Immature natural killer cell (primary cell): Measurements from ENCODE around the gene KIF6. TPM values are rescaled to one million over a fixed set of nuclear protein-coding genes. Genes with fewer than 3 reads are reported as not detected.
A peak's percentile ranks its signal among the peaks of the same experiment; 100 is the strongest.

Experiments
- DNase-seq, 3 donors: peaks; one replicate each; pipeline ENCODE4 v3.0.0; 2022; ENCODE audit warnings: mixed read lengths in 1 of 3
- H3K27ac Mint-ChIP-seq, 6 donors: one replicate each; pipeline ENCODE4 v1.8.0; 2020; ENCODE audit warnings: mixed read lengths in 6 of 6, mild to moderate bottlenecking in 5 of 6, inconsistent platforms in 4 of 6, moderate library complexity in 3 of 6
- H3K27me3 Mint-ChIP-seq, 3 donors: one replicate each; pipeline ENCODE4 v1.8.0; 2020 to 2021; ENCODE audit warnings: low read depth in 3 of 3, mild to moderate bottlenecking in 3 of 3, mixed read lengths in 3 of 3, moderate library complexity in 3 of 3, inconsistent platforms in 1 of 3
- H3K36me3 Mint-ChIP-seq, 3 donors: one replicate each; pipeline ENCODE4 v1.8.0; 2020; ENCODE audit warnings: mixed read lengths in 3 of 3, inconsistent platforms in 2 of 3, mild to moderate bottlenecking in 2 of 3
- H3K4me1 Mint-ChIP-seq, 2 donors: one replicate each; pipeline ENCODE4 v1.8.0; 2020; ENCODE audit warnings: inconsistent platforms in 2 of 2, mild to moderate bottlenecking in 2 of 2, mixed read lengths in 2 of 2, moderate library complexity in 1 of 2
- H3K4me3 Mint-ChIP-seq, 5 donors: one replicate each; pipeline ENCODE4 v1.8.0; 2020; ENCODE audit warnings: mild to moderate bottlenecking in 5 of 5, mixed read lengths in 5 of 5, inconsistent platforms in 3 of 5, moderate library complexity in 3 of 5
- H3K9me3 Mint-ChIP-seq, 6 donors: one replicate each; pipeline ENCODE4 v1.8.0; 2020; ENCODE audit warnings: mild to moderate bottlenecking in 6 of 6, mixed read lengths in 6 of 6, inconsistent platforms in 4 of 6, moderate library complexity in 3 of 6
- polyA plus RNA-seq, 3 donors: library from polyadenylated mRNA; unstranded; fragments of 300-500 nt; fragmentation: Illumina TruSeq; gene quantifications; one replicate each; pipeline ENCODE4 v1.2.3, GENCODE V29; 2021

The KIF6 gene
- not detected for polyA plus RNA-seq

- Mint-ChIP-seq H3K27me3 (peaks cover 0 to 8% (median 0%) of the 10 kb centered on the region in 3 donors), H3K4me1 (peaks cover 7 to 11% of the 10 kb centered on the region in 2 donors), H3K36me3 (no peaks in the 10 kb centered on the region), H3K27ac (peak within 1 kb of the TSS in 2 of 6 donors; percentile 40 to 47), H3K9me3 (no peaks in the 10 kb centered on the region), H3K4me3 (peak within 1 kb of the TSS; percentile 93 to 96 (median 94))
- peak; percentile 60 to 75 (median 66) for DNase-seq
Measured at GRCh38 chr6:39724787-39725631, at the start of gene KIF6. Gene KIF6 (minus strand): TSS chr6:39725408. CDS start chr6:39725310, 98 bp downstream.

- no peaks in the 10 kb centered on the region for H3K36me3 Mint-ChIP-seq
- H3K27me3 Mint-ChIP-seq: peaks cover 2 to 6% (median 4%) of the 10 kb centered on the region in 3 donors
- no peaks in the 10 kb centered on the region for H3K4me1 Mint-ChIP-seq
Measured at GRCh38 chr6:39773782-39774181, 48.6 kb upstream of the KIF6 start.

GRCh38 chr6:39772559-39773273 lies 47.5 kb upstream of the KIF6 start:
- Mint-ChIP-seq H3K36me3 (no peaks in the 10 kb centered on the region), H3K27ac (no peak overlapping the region), H3K9me3 (peaks cover 0 to 5% (median 0%) of the 10 kb centered on the region in 6 donors), H3K27me3 (peaks cover 2 to 6% (median 4%) of the 10 kb centered on the region in 3 donors), H3K4me3 (no peak overlapping the region), H3K4me1 (no peaks in the 10 kb centered on the region)
- no peak for DNase-seq

More at GRCh38 chr6:39773782-39774181, 48.6 kb upstream of the KIF6 start:
- DNase-seq: no peak
- Mint-ChIP-seq H3K27ac (no peak overlapping the region), H3K9me3 (peaks cover 0 to 5% (median 0%) of the 10 kb centered on the region in 6 donors), H3K4me3 (no peak overlapping the region)

GRCh38 chr6:39770446-39770845 lies 45.2 kb upstream of the KIF6 start:
- no peak for DNase-seq
- Mint-ChIP-seq H3K4me1 (no peaks in the 10 kb centered on the region), H3K9me3 (peaks cover 0 to 5% (median 0%) of the 10 kb centered on the region in 6 donors), H3K4me3 (no peak overlapping the region), H3K27ac (no peak overlapping the region), H3K36me3 (no peaks in the 10 kb centered on the region), H3K27me3 (peaks cover 5 to 11% (median 6%) of the 10 kb centered on the region in 3 donors)

- Mint-ChIP-seq H3K27ac (no peak overlapping the region), H3K9me3 (peaks cover 0 to 5% (median 0%) of the 10 kb centered on the region in 6 donors), H3K4me3 (no peak overlapping the region), H3K4me1 (no peaks in the 10 kb centered on the region), H3K27me3 (peaks cover 5 to 11% (median 8%) of the 10 kb centered on the region in 3 donors), H3K36me3 (no peaks in the 10 kb centered on the region)
- no peak for DNase-seq
Measured at GRCh38 chr6:39769012-39769411, 43.8 kb upstream of the KIF6 start.

- H3K4me3 Mint-ChIP-seq: no peak overlapping the region
- H3K36me3 Mint-ChIP-seq: no peaks in the 10 kb centered on the region
- no peaks in the 10 kb centered on the region for H3K4me1 Mint-ChIP-seq
- H3K27me3 Mint-ChIP-seq: peaks cover 7 to 17% (median 7%) of the 10 kb centered on the region in 3 donors
- H3K9me3 Mint-ChIP-seq: no peaks in the 10 kb centered on the region
- no peak overlapping the region for H3K27ac Mint-ChIP-seq
- no peak for DNase-seq
Measured at GRCh38 chr6:39765508-39766065, 40.4 kb upstream of the KIF6 start.

- H3K4me1 Mint-ChIP-seq: no peaks in the 10 kb centered on the region
- H3K4me3 Mint-ChIP-seq: no peak overlapping the region
Measured at GRCh38 chr6:39760226-39760952, 35.2 kb upstream of the KIF6 start.

GRCh38 chr6:39758905-39759605 lies 33.8 kb upstream of the KIF6 start:
- no peak overlapping the region for H3K4me3 Mint-ChIP-seq
- no peaks in the 10 kb centered on the region for H3K4me1 Mint-ChIP-seq
- no peak overlapping the region for H3K27ac Mint-ChIP-seq
- H3K9me3 Mint-ChIP-seq: no peaks in the 10 kb centered on the region
- no peaks in the 10 kb centered on the region for H3K36me3 Mint-ChIP-seq
- no peak for DNase-seq
- H3K27me3 Mint-ChIP-seq: peaks cover 0 to 16% (median 5%) of the 10 kb centered on the region in 3 donors

More at GRCh38 chr6:39760226-39760952, 35.2 kb upstream of the KIF6 start:
- no peaks in the 10 kb centered on the region for H3K9me3 Mint-ChIP-seq
- peaks cover 0 to 14% (median 5%) of the 10 kb centered on the region in 3 donors for H3K27me3 Mint-ChIP-seq
- H3K27ac Mint-ChIP-seq: no peak overlapping the region
- H3K36me3 Mint-ChIP-seq: no peaks in the 10 kb centered on the region
- no peak for DNase-seq

GRCh38 chr6:39756582-39756981 lies 31.4 kb upstream of the KIF6 start:
- H3K36me3 Mint-ChIP-seq: no peaks in the 10 kb centered on the region
- no peaks in the 10 kb centered on the region for H3K9me3 Mint-ChIP-seq
- H3K27me3 Mint-ChIP-seq: peaks cover 0 to 11% (median 5%) of the 10 kb centered on the region in 3 donors
- H3K27ac Mint-ChIP-seq: no peak overlapping the region
- DNase-seq: no peak
- H3K4me1 Mint-ChIP-seq: peaks cover 0 to 4% of the 10 kb centered on the region in 2 donors
- no peak overlapping the region for H3K4me3 Mint-ChIP-seq

GRCh38 chr6:39755231-39755630 lies 30.0 kb upstream of the KIF6 start:
- Mint-ChIP-seq H3K4me3 (no peak overlapping the region), H3K36me3 (no peaks in the 10 kb centered on the region), H3K9me3 (no peaks in the 10 kb centered on the region), H3K27ac (no peak overlapping the region), H3K27me3 (peaks cover 0 to 10% (median 2%) of the 10 kb centered on the region in 3 donors), H3K4me1 (peaks cover 0 to 4% of the 10 kb centered on the region in 2 donors)
- DNase-seq: no peak

- Mint-ChIP-seq H3K36me3 (no peaks in the 10 kb centered on the region), H3K4me3 (no peak overlapping the region), H3K27ac (no peak overlapping the region), H3K9me3 (no peaks in the 10 kb centered on the region), H3K27me3 (peaks cover 0 to 10% (median 2%) of the 10 kb centered on the region in 3 donors), H3K4me1 (peaks cover 0 to 4% of the 10 kb centered on the region in 2 donors)
- DNase-seq: no peak
Measured at GRCh38 chr6:39754514-39755115, 29.4 kb upstream of the KIF6 start.

GRCh38 chr6:39753725-39754045 lies 28.5 kb upstream of the KIF6 start:
- H3K4me3 Mint-ChIP-seq: no peak overlapping the region
- H3K9me3 Mint-ChIP-seq: no peaks in the 10 kb centered on the region
- H3K27ac Mint-ChIP-seq: no peak overlapping the region
- H3K36me3 Mint-ChIP-seq: no peaks in the 10 kb centered on the region
- no peak for DNase-seq
- H3K27me3 Mint-ChIP-seq: peaks cover 0 to 12% (median 2%) of the 10 kb centered on the region in 3 donors
- H3K4me1 Mint-ChIP-seq: peaks cover 0 to 4% of the 10 kb centered on the region in 2 donors
